ENCODE data around the gene OTOR. TPM values are rescaled to one million over a fixed set of nuclear protein-coding genes. Genes with fewer than 3 reads are reported as not detected.

Gene OTOR
- total and polyA plus RNA-seq, 2 donors (not counting 1 experiment from before 2014, with no cell fraction given), result not detected

GRCh38 chr20:16758454-16759180 is 10.5 kb downstream of the OTOR start:
- no peak overlapping the region for H3K4me2 ChIP-seq (ENCODE audit: extremely low read depth, insufficient read depth, low read length)
- no peaks in the 10 kb centered on the region for H4K20me1 ChIP-seq (ENCODE audit: control insufficient read depth, extremely low read depth, insufficient read depth, low read length)
- H3K9ac ChIP-seq (ENCODE audit: insufficient read depth, low read length), result no peak overlapping the region

GRCh38 chr20:16759181-16759563 is 11.0 kb downstream of the OTOR start:
- no peak for TF ChIP-seq EZH2 (IDR thresholded peaks at IDR 0.05; ENCODE audit: low read length, missing control alignments)
- TF ChIP-seq CTCF (conservative IDR thresholded peaks at IDR 0.05 in 1 of 2, IDR thresholded peaks at IDR 0.05 in 1 of 2; ENCODE audit: low read depth in 1 of 2, low read length in 2 of 2), result no peak
- Histone ChIP-seq H4K20me1 (ENCODE audit: control insufficient read depth, extremely low read depth, insufficient read depth, low read length) (no peaks in the 10 kb centered on the region), H3K36me3 (ENCODE audit: control insufficient read depth, insufficient read depth, low read length) (no peaks in the 10 kb centered on the region), H3K27ac (ENCODE audit: insufficient read depth, low read length) (no peak overlapping the region), H3K9ac (ENCODE audit: insufficient read depth, low read length) (no peak overlapping the region), H2AFZ (ENCODE audit: low read length) (no peak overlapping the region), H3K4me1 (ENCODE audit: control insufficient read depth, extremely low read depth, insufficient read depth, low read length) (no peaks in the 10 kb centered on the region), H3K79me2 (ENCODE audit: control insufficient read depth, insufficient read depth, low read length) (no peaks in the 10 kb centered on the region), H3K9me3 (ENCODE audit: control insufficient read depth, insufficient read depth, low read depth, low read length) (no peaks in the 10 kb centered on the region), H3K4me2 (ENCODE audit: extremely low read depth, insufficient read depth, low read length) (no peak overlapping the region), H3K27me3 (ENCODE audit: control insufficient read depth, insufficient read depth, low read length) (no peaks in the 10 kb centered on the region), H3K4me3 (replicated peaks in 1 of 4; ENCODE audit: control extremely low read depth in 1 of 4, insufficient read depth in 1 of 4, low read depth in 3 of 4, low read length in 4 of 4) (no peak overlapping the region)
- no peak for DNase-seq (ENCODE audit: low read depth in 2 of 2)

More at GRCh38 chr20:16758454-16759180, 10.5 kb downstream of the OTOR start:
- Histone ChIP-seq H3K36me3 (ENCODE audit: control insufficient read depth, insufficient read depth, low read length) (no peaks in the 10 kb centered on the region), H3K27ac (ENCODE audit: insufficient read depth, low read length) (no peak overlapping the region), H3K4me3 (replicated peaks in 1 of 4; ENCODE audit: control extremely low read depth in 1 of 4, insufficient read depth in 1 of 4, low read depth in 3 of 4, low read length in 4 of 4) (no peak overlapping the region), H3K79me2 (ENCODE audit: control insufficient read depth, insufficient read depth, low read length) (no peaks in the 10 kb centered on the region), H3K9me3 (ENCODE audit: control insufficient read depth, insufficient read depth, low read depth, low read length) (no peaks in the 10 kb centered on the region), H2AFZ (ENCODE audit: low read length) (no peak overlapping the region), H3K4me1 (ENCODE audit: control insufficient read depth, extremely low read depth, insufficient read depth, low read length) (no peaks in the 10 kb centered on the region), H3K27me3 (ENCODE audit: control insufficient read depth, insufficient read depth, low read length) (no peaks in the 10 kb centered on the region)
- DNase-seq (ENCODE audit: low read depth in 2 of 2), result no peak
- no peak for TF ChIP-seq EZH2 (IDR thresholded peaks at IDR 0.05; ENCODE audit: low read length, missing control alignments)
- TF ChIP-seq CTCF (conservative IDR thresholded peaks at IDR 0.05 in 1 of 2, IDR thresholded peaks at IDR 0.05 in 1 of 2; ENCODE audit: low read depth in 1 of 2, low read length in 2 of 2), result no peak

- Histone ChIP-seq H3K36me3 (ENCODE audit: control insufficient read depth, insufficient read depth, low read length) (no peaks in the 10 kb centered on the region), H3K27ac (ENCODE audit: insufficient read depth, low read length) (no peak overlapping the region), H3K4me1 (ENCODE audit: control insufficient read depth, extremely low read depth, insufficient read depth, low read length) (no peaks in the 10 kb centered on the region), H3K79me2 (ENCODE audit: control insufficient read depth, insufficient read depth, low read length) (no peaks in the 10 kb centered on the region), H3K9me3 (ENCODE audit: control insufficient read depth, insufficient read depth, low read depth, low read length) (no peaks in the 10 kb centered on the region), H3K4me2 (ENCODE audit: extremely low read depth, insufficient read depth, low read length) (peak overlapping the region; percentile 15), H3K27me3 (ENCODE audit: control insufficient read depth, insufficient read depth, low read length) (peaks cover 2% of the 10 kb centered on the region), H3K9ac (ENCODE audit: insufficient read depth, low read length) (no peak overlapping the region), H3K4me3 (replicated peaks in 1 of 4; ENCODE audit: control extremely low read depth in 1 of 4, insufficient read depth in 1 of 4, low read depth in 3 of 4, low read length in 4 of 4) (no peak overlapping the region), H2AFZ (ENCODE audit: low read length) (no peak overlapping the region), H4K20me1 (ENCODE audit: control insufficient read depth, extremely low read depth, insufficient read depth, low read length) (no peaks in the 10 kb centered on the region)
- TF ChIP-seq EZH2 (IDR thresholded peaks at IDR 0.05; ENCODE audit: low read length, missing control alignments), result no peak
- no peak for TF ChIP-seq CTCF (conservative IDR thresholded peaks at IDR 0.05 in 1 of 2, IDR thresholded peaks at IDR 0.05 in 1 of 2; ENCODE audit: low read depth in 1 of 2, low read length in 2 of 2)
- peak in 1 of 2 donors; percentile 3 for DNase-seq (ENCODE audit: low read depth in 2 of 2)
These were observed 12.5 kb downstream of the OTOR start for GRCh38 chr20:16760431-16761304.
